Panc1 (cell line): Measurements from ENCODE around the gene ADCY1.
"Not testable (repeated sequence)": the region's sequence is repeated elsewhere in the genome, so short reads cannot be mapped to it uniquely, and the experiment has no call there.

Source experiments
- CTCF ChIP-seq: fragments of 450-650 bp; IDR thresholded peaks from 2 replicates; pipeline ENCODE4 v1.5.1; 2017; ENCODE audit warnings: mild to moderate bottlenecking
- POLR2AphosphoS5 ChIP-seq: IDR thresholded peaks from 2 replicates; pipeline ENCODE4 v1.6.1; 2012; ENCODE audit warnings: mild to moderate bottlenecking, low read depth, low read length, moderate library complexity
- TF ChIP-seq, protein P1 (sequence below), 2 experiments: IDR thresholded peaks; 2 replicates each; pipeline ENCODE4 v1.6.1; 2011 to 2012; ENCODE audit warnings: low read depth in 2 of 2, control low read depth in 1 of 2, low read length in 1 of 2, mild to moderate bottlenecking in 1 of 2, moderate library complexity in 1 of 2; ENCODE audit not compliant: insufficient read depth in 1 of 2

DNA sequence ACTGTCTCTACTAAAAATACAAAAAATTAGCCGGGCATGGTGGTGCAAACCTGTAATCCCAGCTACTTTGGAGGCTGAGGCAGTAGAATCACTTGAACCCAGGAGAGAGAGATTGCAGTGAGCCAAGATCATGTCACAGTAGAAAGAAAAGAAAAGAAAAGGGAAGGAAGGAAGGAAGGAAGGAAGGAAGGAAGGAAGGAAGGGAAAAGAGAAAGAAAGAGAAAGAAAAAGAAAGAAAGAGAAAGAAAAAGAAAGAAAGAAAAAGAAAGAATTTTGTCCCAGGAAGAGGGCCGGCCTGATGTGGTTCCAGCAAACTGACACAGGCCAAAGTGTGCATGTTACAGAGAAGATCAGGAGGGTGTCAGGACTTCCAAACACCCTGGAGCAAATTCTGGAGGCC is 151.1 kb downstream of the ADCY1 start:
- not testable (repeated sequence) for TF ChIP-seq POLR2AphosphoS5, CTCF
- TF ChIP-seq, protein P1, sequence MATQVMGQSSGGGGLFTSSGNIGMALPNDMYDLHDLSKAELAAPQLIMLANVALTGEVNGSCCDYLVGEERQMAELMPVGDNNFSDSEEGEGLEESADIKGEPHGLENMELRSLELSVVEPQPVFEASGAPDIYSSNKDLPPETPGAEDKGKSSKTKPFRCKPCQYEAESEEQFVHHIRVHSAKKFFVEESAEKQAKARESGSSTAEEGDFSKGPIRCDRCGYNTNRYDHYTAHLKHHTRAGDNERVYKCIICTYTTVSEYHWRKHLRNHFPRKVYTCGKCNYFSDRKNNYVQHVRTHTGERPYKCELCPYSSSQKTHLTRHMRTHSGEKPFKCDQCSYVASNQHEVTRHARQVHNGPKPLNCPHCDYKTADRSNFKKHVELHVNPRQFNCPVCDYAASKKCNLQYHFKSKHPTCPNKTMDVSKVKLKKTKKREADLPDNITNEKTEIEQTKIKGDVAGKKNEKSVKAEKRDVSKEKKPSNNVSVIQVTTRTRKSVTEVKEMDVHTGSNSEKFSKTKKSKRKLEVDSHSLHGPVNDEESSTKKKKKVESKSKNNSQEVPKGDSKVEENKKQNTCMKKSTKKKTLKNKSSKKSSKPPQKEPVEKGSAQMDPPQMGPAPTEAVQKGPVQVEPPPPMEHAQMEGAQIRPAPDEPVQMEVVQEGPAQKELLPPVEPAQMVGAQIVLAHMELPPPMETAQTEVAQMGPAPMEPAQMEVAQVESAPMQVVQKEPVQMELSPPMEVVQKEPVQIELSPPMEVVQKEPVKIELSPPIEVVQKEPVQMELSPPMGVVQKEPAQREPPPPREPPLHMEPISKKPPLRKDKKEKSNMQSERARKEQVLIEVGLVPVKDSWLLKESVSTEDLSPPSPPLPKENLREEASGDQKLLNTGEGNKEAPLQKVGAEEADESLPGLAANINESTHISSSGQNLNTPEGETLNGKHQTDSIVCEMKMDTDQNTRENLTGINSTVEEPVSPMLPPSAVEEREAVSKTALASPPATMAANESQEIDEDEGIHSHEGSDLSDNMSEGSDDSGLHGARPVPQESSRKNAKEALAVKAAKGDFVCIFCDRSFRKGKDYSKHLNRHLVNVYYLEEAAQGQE (IDR thresholded peaks at IDR 0.05; ENCODE audit: insufficient read depth in 1 of 2, low read depth in 2 of 2, low read length in 1 of 2): not testable (repeated sequence)
